CD4-positive, alpha-beta T cell (primary cell): ENCODE measurements around the gene CD9. TPM values are rescaled to one million over a fixed set of nuclear protein-coding genes. Genes with fewer than 3 reads are reported as not detected.
A peak's percentile ranks its signal among the peaks of the same experiment; 100 is the strongest.

Experiments used
- ATAC-seq: fragments of 200-7000 bp; cut with Tn5 transposase; one replicate; pipeline ENCODE4 v1.10.0; 2022; ENCODE audit warnings: mild to moderate bottlenecking; ENCODE audit not compliant: poor library complexity
- CTCF ChIA-PET: fragments of 350-600 bp; sonication (Branson Sonifier 250); formaldehyde crosslinking; loops from one replicate; lab custom pipeline; 2021; ENCODE audit warnings: antibody characterized with exemption, inconsistent platforms; lab: Charles Lee
- POLR2A ChIA-PET: fragments of 350-600 bp; sonication (Branson Sonifier 250); formaldehyde crosslinking; loops from one replicate; lab custom pipeline; 2021; ENCODE audit warnings: antibody characterized with exemption, inconsistent platforms; lab: Charles Lee
- DNase-seq, 14 experiments: peaks; one replicate each; pipeline ENCODE4 v3.0.0-alpha.2; 2013 to 2020; ENCODE audit warnings: mixed read lengths in 2 of 14
- H3K27ac ChIP-seq, 2 donors: one replicate each; pipeline versions ENCODE4 v1.5.1 to v1.7.0; 2013; ENCODE audit warnings: low read length in 2 of 2, low read depth in 1 of 2, mild to moderate bottlenecking in 1 of 2
- H3K27me3 ChIP-seq, 2 experiments: 1 replicate in 1 of 2; 2 replicates in 1 of 2; pipeline versions ENCODE4 v1.6.1 to v1.7.0; 2013; ENCODE audit warnings: low read length in 2 of 2, control low read depth in 1 of 2, mild to moderate bottlenecking in 1 of 2, moderate library complexity in 1 of 2; ENCODE audit not compliant: insufficient read depth in 2 of 2, control insufficient read depth in 1 of 2
- H3K36me3 ChIP-seq: one replicate; pipeline ENCODE4 v1.6.1; 2013; ENCODE audit warnings: low read length, control low read depth; ENCODE audit not compliant: insufficient read depth
- H3K4me1 ChIP-seq: one replicate; pipeline ENCODE4 v1.6.1; 2013; ENCODE audit warnings: low read length, control low read depth; ENCODE audit not compliant: insufficient read depth
- H3K4me3 ChIP-seq: one replicate; pipeline ENCODE4 v1.5.1; 2013; ENCODE audit warnings: mild to moderate bottlenecking, low read length, moderate library complexity
- H3K9me3 ChIP-seq, 2 experiments: 1 replicate in 1 of 2; 2 replicates in 1 of 2; pipeline versions ENCODE4 v1.6.1 to v1.7.0; 2013; ENCODE audit warnings: low read length in 2 of 2, mild to moderate bottlenecking in 2 of 2, control low read depth in 1 of 2, moderate library complexity in 1 of 2; ENCODE audit not compliant: control insufficient read depth in 1 of 2, insufficient read depth in 1 of 2
- H3K27ac Mint-ChIP-seq: one replicate; pipeline ENCODE4 v1.8.0; 2020; ENCODE audit warnings: mixed read lengths
- H3K27me3 Mint-ChIP-seq: one replicate; pipeline ENCODE4 v1.8.0; 2021; ENCODE audit warnings: mixed read lengths
- H3K36me3 Mint-ChIP-seq: one replicate; pipeline ENCODE4 v1.8.0; 2021; ENCODE audit warnings: low read depth, mixed read lengths
- H3K4me1 Mint-ChIP-seq: one replicate; pipeline ENCODE4 v1.8.0; 2021; ENCODE audit warnings: low read depth, mixed read lengths
- H3K4me3 Mint-ChIP-seq: one replicate; pipeline ENCODE4 v1.8.0; 2020; ENCODE audit warnings: mild to moderate bottlenecking, mixed read lengths
- H3K9me3 Mint-ChIP-seq: one replicate; pipeline ENCODE4 v1.8.0; 2020; ENCODE audit warnings: mixed read lengths
- CTCF ChIP-seq: fragments of 200-600 bp; IDR thresholded peaks from one replicate; pipeline ENCODE4 v1.8.0; 2022; ENCODE audit warnings: antibody characterized with exemption, mild to moderate bottlenecking
- intact Hi-C, 2 experiments: fragments of 100-400 bp; cut with DNase I in 1 of 2; cut with micrococcal nuclease in 1 of 2; formaldehyde crosslinking; loops; one replicate each; pipeline versions ENCODE4 v1.15.1 to v1.9.0; 2023 to 2025; cut with DNase I, micrococcal nuclease
- total RNA-seq, 174 experiments: library from RNA in 2 of 174; stranded (reverse) in 2 of 174; gene quantifications; one replicate each; pipeline ENCODE4 v1.2.3 and lab custom pipeline; 2021 to 2026

Gene CD9
- total RNA-seq, 2 experiments from 2014 or later, result 0.36 to 0.66 TPM

DNA sequence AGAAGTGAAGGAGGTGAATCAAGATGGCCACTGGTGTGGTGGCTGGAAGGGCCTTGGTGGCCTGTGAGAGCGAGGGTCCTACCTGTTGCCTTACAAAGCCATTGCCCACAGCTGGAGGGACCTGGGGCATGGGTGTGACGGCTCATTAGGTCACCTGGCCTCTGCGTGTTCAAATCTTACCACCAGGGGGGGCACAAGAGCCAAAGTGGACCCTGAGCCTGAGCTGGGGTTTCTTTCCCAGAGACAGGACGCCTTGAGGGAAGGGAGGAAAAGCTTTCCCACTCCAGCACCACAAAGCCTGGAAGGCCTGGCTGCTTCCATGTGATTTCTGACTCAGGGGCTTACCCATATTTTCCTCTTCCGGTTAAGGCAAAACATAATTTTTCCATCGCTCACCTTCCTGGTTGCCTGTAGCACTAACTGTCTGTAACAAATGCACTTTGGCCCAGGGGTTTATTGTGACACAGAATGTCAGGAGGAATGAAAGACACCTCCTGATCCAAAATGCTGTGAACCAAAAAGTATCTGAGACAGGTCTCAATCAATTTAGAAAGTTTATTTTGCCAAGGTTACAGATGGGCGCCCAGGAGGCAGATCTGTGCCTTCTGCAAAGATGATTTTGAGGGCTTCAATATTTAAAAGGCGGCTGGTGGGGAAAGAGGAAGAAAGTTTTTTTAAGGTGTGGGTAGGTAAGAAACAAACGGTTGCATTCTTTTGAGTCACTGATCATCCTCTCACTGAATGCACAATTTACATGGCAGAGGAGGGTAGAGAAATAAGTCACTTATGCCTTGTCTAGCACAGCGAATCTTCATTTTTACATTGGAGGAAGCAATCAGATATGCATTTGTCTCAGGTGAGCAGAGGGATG lies 4.3 kb upstream of the CD9 start:
- H3K9me3 ChIP-seq, result no peaks in the 10 kb centered on the region
- H3K27ac ChIP-seq, result no peak overlapping the region
- DNase-seq (peak; percentile 52 to 86 (median 68)), ATAC-seq (peak; percentile 80)
- no peak overlapping the region for H3K4me3 ChIP-seq
- H3K27me3 Mint-ChIP-seq, result peaks cover 8% of the 10 kb centered on the region
- H3K4me1 Mint-ChIP-seq, result peaks cover under 1% of the 10 kb centered on the region
- peaks cover 11% of the 10 kb centered on the region for H3K4me1 ChIP-seq
- ChIA-PET POLR2A (interaction anchor here (0.9 to 1.0 kb wide), 3 partner anchors 55 to 83 kb away, joined by 6 to 7 read pairs (median 6); no protein-coding TSS in a partner anchor), CTCF (interaction anchor here (0.6 to 2.3 kb wide), 18 partner anchors 8 to 340 kb away, joined by 3 to 27 read pairs (median 4); no protein-coding TSS in a partner anchor)
- H3K36me3 ChIP-seq, result no peaks in the 10 kb centered on the region
- H3K27me3 ChIP-seq, result peaks cover 8 to 10% of the 10 kb centered on the region in 2 experiments
- H3K4me3 Mint-ChIP-seq, result no peak overlapping the region
- no peaks in the 10 kb centered on the region for H3K36me3 Mint-ChIP-seq
- no peaks in the 10 kb centered on the region for H3K9me3 Mint-ChIP-seq
- H3K27ac Mint-ChIP-seq, result no peak overlapping the region
- intact Hi-C loops, result loop anchor here (1.0 to 5.0 kb wide), 4 partner anchors 36 to 133 kb away; no protein-coding TSS in a partner anchor
- peak; percentile 92 for TF ChIP-seq CTCF

- H3K4me1 Mint-ChIP-seq, result peaks cover 16% of the 10 kb centered on the region
- Histone ChIP-seq H3K4me3 (no peak overlapping the region), H3K4me1 (peaks cover 18% of the 10 kb centered on the region), H3K36me3 (no peaks in the 10 kb centered on the region), H3K9me3 (peaks cover 0 to 3% of the 10 kb centered on the region in 2 experiments), H3K27ac (no peak overlapping the region), H3K27me3 (peaks cover 23 to 31% of the 10 kb centered on the region in 2 experiments)
- ChIA-PET CTCF (no interaction called here), POLR2A (no interaction called here)
- peaks cover 24% of the 10 kb centered on the region for H3K27me3 Mint-ChIP-seq
- ATAC-seq (no peak), DNase-seq (no peak)
- no peak overlapping the region for H3K27ac Mint-ChIP-seq
- TF ChIP-seq CTCF, result no peak
- intact Hi-C loops, result loop anchor here in 1 of 2 experiments (5.0 kb wide), 1 partner anchor 34 kb away; no protein-coding TSS in a partner anchor
- H3K4me3 Mint-ChIP-seq, result no peak overlapping the region
- no peaks in the 10 kb centered on the region for H3K9me3 Mint-ChIP-seq
- no peaks in the 10 kb centered on the region for H3K36me3 Mint-ChIP-seq
These were observed 2.1 kb upstream of the CD9 start for GRCh38 chr12:6198051-6198450.

DNA sequence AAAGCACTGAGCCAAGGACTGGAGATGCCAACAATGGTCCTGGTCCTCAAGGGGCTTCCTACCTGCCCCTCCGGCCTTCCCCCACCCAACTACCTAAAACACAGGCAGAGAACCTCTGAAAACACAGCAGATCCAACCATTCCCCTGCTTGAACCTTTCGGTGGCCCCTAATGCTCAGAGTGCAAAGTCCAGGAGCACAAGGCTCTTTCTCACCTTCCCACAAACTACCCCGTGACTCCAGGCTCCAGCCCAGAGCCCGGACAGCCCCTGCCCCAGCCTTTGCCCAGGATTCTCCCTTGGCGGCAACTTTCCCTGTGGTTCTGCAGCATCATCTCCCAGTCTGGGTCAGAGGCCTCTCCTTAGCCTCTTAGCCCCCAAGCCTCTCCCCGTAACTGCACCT lies 1.6 kb upstream of the CD9 start:
- Histone ChIP-seq H3K27ac (no peak overlapping the region), H3K4me1 (peaks cover 18% of the 10 kb centered on the region), H3K9me3 (peaks cover 0 to 3% of the 10 kb centered on the region in 2 experiments), H3K27me3 (peaks cover 23 to 36% of the 10 kb centered on the region in 2 experiments), H3K4me3 (no peak overlapping the region), H3K36me3 (no peaks in the 10 kb centered on the region)
- Mint-ChIP-seq H3K27ac (no peak overlapping the region), H3K27me3 (peaks cover 27% of the 10 kb centered on the region), H3K9me3 (no peaks in the 10 kb centered on the region), H3K4me1 (peaks cover 16% of the 10 kb centered on the region), H3K4me3 (no peak overlapping the region), H3K36me3 (no peaks in the 10 kb centered on the region)
- POLR2A ChIA-PET, result no interaction called here
- DNase-seq, result no peak
- ATAC-seq, result no peak
- CTCF ChIA-PET, result no interaction called here
- no peak for TF ChIP-seq CTCF
- intact Hi-C loops, result loop anchor here in 1 of 2 experiments (5.0 kb wide), 1 partner anchor 34 kb away; no protein-coding TSS in a partner anchor
